ENCODE data around the gene COL28A1. TPM values are rescaled to one million over a fixed set of nuclear protein-coding genes. Genes with fewer than 3 reads are reported as not detected.
"Not testable (repeated sequence)": the region's sequence is repeated elsewhere in the genome, so short reads cannot be mapped to it uniquely, and the experiment has no call there.

The COL28A1 gene
- polyA plus RNA-seq, 1 experiment, result 0.04 TPM

DNA sequence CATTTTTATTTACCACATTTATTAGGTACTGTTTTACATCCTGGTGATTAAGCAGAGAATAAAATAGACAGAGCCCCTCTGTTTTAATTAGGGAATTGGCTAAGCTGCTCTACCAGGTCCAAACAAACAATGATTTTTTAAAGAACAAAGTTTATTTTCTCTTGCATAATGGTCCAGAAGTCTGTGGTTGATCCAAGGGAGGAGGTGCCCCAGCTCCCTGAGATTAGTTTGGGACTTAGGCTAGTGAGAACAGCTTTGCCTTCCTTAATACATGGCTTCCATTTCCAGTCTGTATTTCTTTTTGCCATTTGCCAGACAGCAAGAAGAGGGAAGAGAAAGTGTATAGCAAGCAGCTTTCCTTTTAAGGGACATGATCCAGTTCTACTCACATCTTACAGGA is 28.1 kb upstream of the COL28A1 start:
- H3K9me3 ChIP-seq (ENCODE audit: control insufficient read depth, insufficient read depth, low read length), result no peaks in the 10 kb centered on the region
- CTCF ChIA-PET, result interaction anchor here (0.6 to 1.0 kb wide), 3 partner anchors 12 to 700 kb away, joined by 3 to 4 read pairs (median 3); no protein-coding TSS in a partner anchor
- H3K27me3 ChIP-seq (ENCODE audit: control insufficient read depth, insufficient read depth, low read length), result peaks cover 3% of the 10 kb centered on the region
- TF ChIP-seq, protein P1, sequence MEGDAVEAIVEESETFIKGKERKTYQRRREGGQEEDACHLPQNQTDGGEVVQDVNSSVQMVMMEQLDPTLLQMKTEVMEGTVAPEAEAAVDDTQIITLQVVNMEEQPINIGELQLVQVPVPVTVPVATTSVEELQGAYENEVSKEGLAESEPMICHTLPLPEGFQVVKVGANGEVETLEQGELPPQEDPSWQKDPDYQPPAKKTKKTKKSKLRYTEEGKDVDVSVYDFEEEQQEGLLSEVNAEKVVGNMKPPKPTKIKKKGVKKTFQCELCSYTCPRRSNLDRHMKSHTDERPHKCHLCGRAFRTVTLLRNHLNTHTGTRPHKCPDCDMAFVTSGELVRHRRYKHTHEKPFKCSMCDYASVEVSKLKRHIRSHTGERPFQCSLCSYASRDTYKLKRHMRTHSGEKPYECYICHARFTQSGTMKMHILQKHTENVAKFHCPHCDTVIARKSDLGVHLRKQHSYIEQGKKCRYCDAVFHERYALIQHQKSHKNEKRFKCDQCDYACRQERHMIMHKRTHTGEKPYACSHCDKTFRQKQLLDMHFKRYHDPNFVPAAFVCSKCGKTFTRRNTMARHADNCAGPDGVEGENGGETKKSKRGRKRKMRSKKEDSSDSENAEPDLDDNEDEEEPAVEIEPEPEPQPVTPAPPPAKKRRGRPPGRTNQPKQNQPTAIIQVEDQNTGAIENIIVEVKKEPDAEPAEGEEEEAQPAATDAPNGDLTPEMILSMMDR (IDR thresholded peaks at IDR 0.05; ENCODE audit: low read depth, low read length), result no peak
- no peak overlapping the region for H3K4me3 ChIP-seq (ENCODE audit: low read depth, low read length)
- no peak overlapping the region for H3K27ac ChIP-seq (ENCODE audit: low read depth, low read length)
- POLR2A ChIA-PET, result no interaction called here
- no peak for DNase-seq (ENCODE audit: low read depth, low spot score)

DNA sequence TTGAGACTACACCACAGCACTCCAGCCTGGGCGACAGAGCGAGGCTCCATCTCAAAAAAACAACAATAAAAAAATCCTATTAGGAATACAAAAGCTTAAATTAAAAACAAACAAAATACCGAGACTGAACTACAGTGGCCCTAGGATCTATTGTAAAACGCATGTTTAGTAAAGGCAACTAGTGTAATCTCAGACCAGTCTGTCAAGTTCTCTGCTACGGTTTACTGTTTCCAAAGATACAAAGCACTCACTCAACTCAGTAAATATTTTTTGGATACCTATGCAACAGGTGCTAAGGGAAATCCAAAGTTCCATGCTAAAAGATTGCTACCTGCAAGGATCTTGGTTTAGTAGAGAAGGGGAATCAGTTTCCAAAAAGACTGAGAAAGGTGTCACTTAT is 27.6 kb upstream of the COL28A1 start:
- TF ChIP-seq, protein P1 (IDR thresholded peaks at IDR 0.05; ENCODE audit: low read depth, low read length), result no peak
- peaks cover 3% of the 10 kb centered on the region for H3K27me3 ChIP-seq (ENCODE audit: control insufficient read depth, insufficient read depth, low read length)
- POLR2A ChIA-PET, result no interaction called here
- H3K4me3 ChIP-seq (ENCODE audit: low read depth, low read length), result no peak overlapping the region
- no peaks in the 10 kb centered on the region for H3K9me3 ChIP-seq (ENCODE audit: control insufficient read depth, insufficient read depth, low read length)
- no peak for DNase-seq (ENCODE audit: low read depth, low spot score)
- CTCF ChIA-PET, result interaction anchor here (0.9 to 1.0 kb wide), 2 partner anchors 12 to 21 kb away, joined by 3 to 4 read pairs; no protein-coding TSS in a partner anchor
- no peak overlapping the region for H3K27ac ChIP-seq (ENCODE audit: low read depth, low read length)

DNA sequence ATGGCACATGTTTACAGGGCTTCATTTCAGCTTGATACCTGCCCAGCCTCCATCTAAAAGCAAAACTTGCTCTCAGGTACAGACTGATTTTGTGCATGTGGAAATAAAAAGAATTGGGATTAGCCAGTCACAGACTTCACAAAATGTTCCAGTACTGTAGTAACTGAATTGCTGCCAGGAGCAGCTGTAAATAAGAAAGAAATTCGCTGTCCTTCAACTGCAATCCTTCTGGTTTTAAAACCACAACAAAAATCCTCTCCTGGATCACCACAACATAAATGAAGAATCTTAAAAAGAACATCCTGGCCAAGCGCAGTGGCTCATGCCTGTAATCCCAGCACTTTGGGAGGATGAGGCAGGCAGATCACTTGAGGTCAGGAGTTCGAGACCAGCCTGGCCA is 27.1 kb upstream of the COL28A1 start:
- CTCF ChIA-PET, result no interaction called here
- no peak overlapping the region for H3K4me3 ChIP-seq (ENCODE audit: low read depth, low read length)
- TF ChIP-seq, protein P1 (IDR thresholded peaks at IDR 0.05; ENCODE audit: low read depth, low read length), result no peak
- POLR2A ChIA-PET, result no interaction called here
- no peaks in the 10 kb centered on the region for H3K9me3 ChIP-seq (ENCODE audit: control insufficient read depth, insufficient read depth, low read length)
- H3K27ac ChIP-seq (ENCODE audit: low read depth, low read length), result no peak overlapping the region
- peaks cover 4% of the 10 kb centered on the region for H3K27me3 ChIP-seq (ENCODE audit: control insufficient read depth, insufficient read depth, low read length)
- no peak for DNase-seq (ENCODE audit: low read depth, low spot score)

DNA sequence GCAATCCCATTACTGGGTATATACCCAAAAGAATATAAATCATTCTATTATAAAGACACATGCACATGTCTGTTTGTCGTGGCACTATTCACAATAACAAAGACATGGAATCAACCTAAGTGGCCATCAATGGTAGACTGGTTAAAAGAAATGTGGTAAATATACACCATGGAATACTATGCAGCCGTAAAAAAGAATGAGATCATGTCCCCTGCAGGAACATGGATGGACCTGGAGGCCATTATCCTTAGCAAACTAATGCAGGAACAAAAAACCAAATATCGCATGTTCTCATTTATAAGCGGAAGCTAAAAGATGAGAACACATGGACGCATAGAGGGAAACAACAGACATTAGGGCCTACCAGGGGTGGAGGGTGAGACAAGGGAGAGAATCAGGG is 25.9 kb upstream of the COL28A1 start:
- H3K4me3 ChIP-seq (ENCODE audit: low read depth, low read length); DNase-seq (ENCODE audit: low read depth, low spot score): not testable (repeated sequence)
- CTCF ChIA-PET, result interaction anchor here (0.9 kb wide), 1 partner anchor 33 kb away, joined by 5 read pairs; no protein-coding TSS in a partner anchor

DNA sequence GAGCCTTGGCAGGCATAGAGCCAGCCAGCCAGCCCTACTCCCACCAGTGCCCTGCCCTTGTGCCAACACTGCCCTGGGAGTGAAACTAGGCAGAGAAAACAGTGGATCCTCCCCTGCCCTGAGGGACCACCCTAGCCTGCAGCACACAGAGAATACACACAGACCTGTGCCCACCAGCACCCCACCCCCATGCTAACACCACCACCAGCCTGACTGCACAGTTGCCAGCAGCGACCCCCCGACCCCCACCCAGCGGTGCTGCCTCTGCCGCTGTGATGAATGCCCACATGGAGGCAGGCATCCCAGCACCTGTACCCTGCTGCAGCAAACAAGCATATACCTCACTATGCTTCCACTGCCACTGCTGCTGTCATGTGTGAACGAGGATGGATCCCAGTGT is 21.6 kb upstream of the COL28A1 start:
- CTCF ChIA-PET, result no interaction called here
- H3K9me3 ChIP-seq (ENCODE audit: control insufficient read depth, insufficient read depth, low read length), result no peaks in the 10 kb centered on the region

More for the DNA sequence above, 25.9 kb upstream of the COL28A1 start:
- H3K9me3 ChIP-seq (ENCODE audit: control insufficient read depth, insufficient read depth, low read length); H3K27me3 ChIP-seq (ENCODE audit: control insufficient read depth, insufficient read depth, low read length); POLR2A ChIA-PET; H3K27ac ChIP-seq (ENCODE audit: low read depth, low read length): not testable (repeated sequence)

More for the DNA sequence above, 21.6 kb upstream of the COL28A1 start:
- POLR2A ChIA-PET, result no interaction called here
- H3K4me3 ChIP-seq (ENCODE audit: low read depth, low read length), result no peak overlapping the region
- H3K27ac ChIP-seq (ENCODE audit: low read depth, low read length), result no peak overlapping the region
- DNase-seq (ENCODE audit: low read depth, low spot score), result no peak
- TF ChIP-seq, protein P1 (IDR thresholded peaks at IDR 0.05; ENCODE audit: low read depth, low read length), result no peak
- peaks cover 6% of the 10 kb centered on the region for H3K27me3 ChIP-seq (ENCODE audit: control insufficient read depth, insufficient read depth, low read length)
